MM.1S (cell line): ENCODE results near the gene TBC1D5.

Experiments used
- DNase-seq: peaks from one replicate; pipeline ENCODE4 v3.0.0-alpha.2; 2015
- H2AFZ ChIP-seq: fragments of 300-600 bp; sonication (generic); 2 replicates; pipeline ENCODE4 v1.6.0; 2016; ENCODE audit warnings: antibody characterized with exemption, low read length
- H3F3A ChIP-seq: fragments of 300-600 bp; sonication (generic); 2 replicates; pipeline ENCODE4 v1.6.1; 2016; ENCODE audit warnings: mild to moderate bottlenecking, antibody characterized with exemption, low read length, moderate library complexity, mixed read lengths; ENCODE audit not compliant: insufficient read depth
- H3K27ac ChIP-seq: fragments of 300-600 bp; sonication (generic); 2 replicates; pipeline ENCODE4 v1.5.1; 2016; ENCODE audit warnings: mild to moderate bottlenecking, low read length
- H3K27me3 ChIP-seq: fragments of 300-600 bp; sonication (generic); replicated peaks from 2 replicates; pipeline ENCODE4 v1.6.0; 2016; ENCODE audit warnings: low read length; ENCODE audit not compliant: insufficient read depth
- H3K36me3 ChIP-seq: fragments of 300-600 bp; sonication (generic); replicated peaks from 2 replicates; pipeline ENCODE4 v1.6.1; 2016; ENCODE audit warnings: mild to moderate bottlenecking, low read length, mixed read lengths; ENCODE audit not compliant: insufficient read depth
- H3K4me1 ChIP-seq: fragments of 300-600 bp; sonication (generic); 2 replicates; pipeline ENCODE4 v1.6.1; 2016; ENCODE audit warnings: low read length, mixed read lengths
- H3K4me2 ChIP-seq: fragments of 300-600 bp; sonication (generic); 2 replicates; pipeline ENCODE4 v1.6.0; 2016; ENCODE audit warnings: low read depth, low read length
- H3K4me3 ChIP-seq: fragments of 300-600 bp; sonication (generic); 2 replicates; pipeline ENCODE4 v1.5.1; 2016; ENCODE audit warnings: low read length, mixed read lengths
- H3K79me2 ChIP-seq: fragments of 300-600 bp; sonication (generic); 2 replicates; pipeline ENCODE4 v1.6.1; 2016; ENCODE audit warnings: mixed run types, low read length, mixed read lengths
- H3K9ac ChIP-seq: fragments of 300-600 bp; sonication (generic); 2 replicates; pipeline ENCODE4 v1.6.1; 2016; ENCODE audit warnings: low read length, mixed read lengths
- H3K9me2 ChIP-seq: fragments of 300-600 bp; sonication (generic); replicated peaks from 2 replicates; pipeline ENCODE4 v1.6.1; 2016; ENCODE audit warnings: mild to moderate bottlenecking, low read length, mixed read lengths; ENCODE audit not compliant: insufficient read depth
- H3K9me3 ChIP-seq: fragments of 300-600 bp; sonication (generic); replicated peaks from 2 replicates; pipeline ENCODE4 v1.6.1; 2016; ENCODE audit warnings: mild to moderate bottlenecking, low read length, mixed read lengths; ENCODE audit not compliant: insufficient read depth
- H4K20me1 ChIP-seq: fragments of 300-600 bp; sonication (generic); 2 replicates; pipeline ENCODE4 v1.6.1; 2016; ENCODE audit warnings: mild to moderate bottlenecking, low read length, moderate library complexity, mixed read lengths; ENCODE audit not compliant: insufficient read depth
- EZH2 ChIP-seq: fragments of 300-600 bp; sonication (generic); optimal IDR thresholded peaks from 2 replicates; pipeline ENCODE3; 2017; ENCODE audit warnings: low read depth, mild to moderate bottlenecking, antibody characterized with exemption, low read length, mixed read lengths
- EZH2phosphoT487 ChIP-seq: fragments of 300-600 bp; sonication (generic); IDR thresholded peaks from 2 replicates; pipeline ENCODE4 v1.6.1; 2018; ENCODE audit warnings: antibody characterized with exemption, low read length
- TF ChIP-seq, protein P1 (sequence below): fragments of 300-600 bp; sonication (generic); IDR thresholded peaks from 2 replicates; pipeline ENCODE4 v1.5.1; 2016; ENCODE audit warnings: antibody characterized with exemption, low read length, mixed read lengths

The TBC1D5 gene

DNA sequence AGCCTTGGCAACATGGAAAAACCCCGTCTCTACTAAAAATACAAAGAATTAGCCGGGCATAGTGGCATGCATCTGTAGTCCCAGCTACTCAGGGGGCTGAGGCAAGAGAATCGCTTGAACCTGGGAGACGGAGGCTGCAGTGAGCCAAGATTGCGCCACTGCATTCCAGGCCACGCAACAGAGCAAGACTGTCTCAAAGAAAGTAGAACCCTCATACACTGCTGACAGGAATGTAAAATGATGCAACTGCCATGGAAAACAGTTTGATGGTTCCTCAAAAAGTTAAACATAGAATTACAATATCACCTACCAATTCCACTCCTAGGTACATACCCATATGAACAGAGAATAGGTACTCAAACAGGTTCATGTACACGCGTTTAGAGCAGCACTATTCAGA is 158.9 kb downstream of the TBC1D5 start:
- no peaks in the 10 kb centered on the region for H3K79me2 ChIP-seq
- no peak overlapping the region for H3K4me3 ChIP-seq
- H3K4me2 ChIP-seq: no peak overlapping the region
- no peak overlapping the region for H3K27ac ChIP-seq
- no peaks in the 10 kb centered on the region for H4K20me1 ChIP-seq
- no peak overlapping the region for H2AFZ ChIP-seq
- TF ChIP-seq EZH2 (no peak), EZH2phosphoT487 (no peak)
- TF ChIP-seq, protein P1, sequence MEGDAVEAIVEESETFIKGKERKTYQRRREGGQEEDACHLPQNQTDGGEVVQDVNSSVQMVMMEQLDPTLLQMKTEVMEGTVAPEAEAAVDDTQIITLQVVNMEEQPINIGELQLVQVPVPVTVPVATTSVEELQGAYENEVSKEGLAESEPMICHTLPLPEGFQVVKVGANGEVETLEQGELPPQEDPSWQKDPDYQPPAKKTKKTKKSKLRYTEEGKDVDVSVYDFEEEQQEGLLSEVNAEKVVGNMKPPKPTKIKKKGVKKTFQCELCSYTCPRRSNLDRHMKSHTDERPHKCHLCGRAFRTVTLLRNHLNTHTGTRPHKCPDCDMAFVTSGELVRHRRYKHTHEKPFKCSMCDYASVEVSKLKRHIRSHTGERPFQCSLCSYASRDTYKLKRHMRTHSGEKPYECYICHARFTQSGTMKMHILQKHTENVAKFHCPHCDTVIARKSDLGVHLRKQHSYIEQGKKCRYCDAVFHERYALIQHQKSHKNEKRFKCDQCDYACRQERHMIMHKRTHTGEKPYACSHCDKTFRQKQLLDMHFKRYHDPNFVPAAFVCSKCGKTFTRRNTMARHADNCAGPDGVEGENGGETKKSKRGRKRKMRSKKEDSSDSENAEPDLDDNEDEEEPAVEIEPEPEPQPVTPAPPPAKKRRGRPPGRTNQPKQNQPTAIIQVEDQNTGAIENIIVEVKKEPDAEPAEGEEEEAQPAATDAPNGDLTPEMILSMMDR: no peak
- no peaks in the 10 kb centered on the region for H3K9me2 ChIP-seq
- H3K27me3 ChIP-seq: no peaks in the 10 kb centered on the region
- no peaks in the 10 kb centered on the region for H3K9me3 ChIP-seq
- H3K36me3 ChIP-seq: no peaks in the 10 kb centered on the region
- H3F3A ChIP-seq: peaks cover 13% of the 10 kb centered on the region
- no peak for DNase-seq
- H3K4me1 ChIP-seq: peaks cover 16% of the 10 kb centered on the region
- H3K9ac ChIP-seq: no peak overlapping the region

DNA sequence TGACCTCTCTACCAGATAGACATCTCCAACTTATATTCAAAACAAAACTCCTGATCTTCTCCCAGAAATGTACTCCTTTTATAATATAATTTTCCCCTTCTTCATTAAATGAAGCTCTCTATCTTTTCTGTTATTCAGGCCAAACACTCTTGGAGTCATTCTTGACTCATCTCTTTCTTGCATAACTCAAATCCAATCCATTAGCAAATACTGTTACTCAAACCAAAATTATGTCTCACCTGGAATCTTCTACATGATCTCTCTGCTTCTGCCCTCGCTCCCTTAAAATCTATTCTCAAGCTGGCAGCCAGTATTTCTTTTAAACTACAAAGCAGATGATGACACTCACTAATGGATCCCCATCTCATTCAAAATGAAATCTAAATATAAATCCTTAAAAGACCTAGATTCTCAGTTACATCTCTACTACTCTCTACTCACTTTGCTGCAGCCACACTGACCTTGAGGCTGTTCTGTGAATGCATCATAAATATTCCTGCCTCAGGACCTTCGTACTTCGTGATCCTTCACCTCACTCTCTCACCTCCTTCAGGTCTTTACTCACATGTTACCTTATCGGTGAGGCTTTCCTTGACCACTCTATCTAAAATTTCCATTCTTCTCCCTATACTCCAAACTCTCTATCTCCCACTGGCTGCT is 160.9 kb downstream of the TBC1D5 start:
- Histone ChIP-seq H3K9ac (no peak overlapping the region), H3K9me3 (no peaks in the 10 kb centered on the region), H3K79me2 (no peaks in the 10 kb centered on the region), H4K20me1 (no peaks in the 10 kb centered on the region), H3K36me3 (no peaks in the 10 kb centered on the region), H3K27ac (no peak overlapping the region), H2AFZ (no peak overlapping the region), H3F3A (peaks cover 13% of the 10 kb centered on the region), H3K4me1 (peaks cover 16% of the 10 kb centered on the region), H3K4me2 (no peak overlapping the region), H3K4me3 (no peak overlapping the region), H3K27me3 (no peaks in the 10 kb centered on the region), H3K9me2 (no peaks in the 10 kb centered on the region)
- TF ChIP-seq, protein P1: no peak
- TF ChIP-seq EZH2 (no peak), EZH2phosphoT487 (no peak)
- DNase-seq: no peak

DNA sequence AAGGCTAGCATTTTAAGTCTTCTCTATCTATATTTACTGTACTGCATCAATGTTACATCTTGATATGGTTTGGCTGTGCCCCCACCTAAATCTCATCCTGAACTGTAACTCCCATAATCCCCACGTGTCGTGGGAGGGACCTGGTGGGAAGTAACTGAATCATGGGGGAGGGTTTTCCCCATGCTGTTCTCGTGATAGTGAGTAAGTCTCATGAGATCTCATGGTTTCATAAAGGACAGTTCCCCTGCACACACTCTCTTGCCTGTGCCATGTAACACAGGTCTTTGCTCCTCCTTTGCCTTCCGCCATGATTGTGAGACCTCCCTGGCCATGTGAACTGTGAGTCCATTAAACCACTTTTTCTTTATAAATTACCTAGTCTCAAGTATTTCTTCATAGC is 161.5 kb downstream of the TBC1D5 start:
- H3K4me3 ChIP-seq: no peak overlapping the region
- H3K36me3 ChIP-seq: no peaks in the 10 kb centered on the region
- no peaks in the 10 kb centered on the region for H3K9me3 ChIP-seq
- H3K27me3 ChIP-seq: no peaks in the 10 kb centered on the region
- H3K9ac ChIP-seq: no peak overlapping the region
- no peak for DNase-seq
- H3K27ac ChIP-seq: no peak overlapping the region
- H3F3A ChIP-seq: peaks cover 13% of the 10 kb centered on the region
- no peak overlapping the region for H3K4me2 ChIP-seq
- no peaks in the 10 kb centered on the region for H3K79me2 ChIP-seq
- peaks cover 16% of the 10 kb centered on the region for H3K4me1 ChIP-seq
- no peaks in the 10 kb centered on the region for H4K20me1 ChIP-seq
- no peaks in the 10 kb centered on the region for H3K9me2 ChIP-seq
- no peak overlapping the region for H2AFZ ChIP-seq
- TF ChIP-seq, protein P1: no peak
- TF ChIP-seq EZH2: no peak
- no peak for TF ChIP-seq EZH2phosphoT487
